Fibroblast of skin of left quadriceps (primary cell): ENCODE measurements around the gene ADAMTS9.
"Not testable (repeated sequence)": the region's sequence is repeated elsewhere in the genome, so short reads cannot be mapped to it uniquely, and the experiment has no call there.

Source experiments
- DNase-seq, 2 experiments: peaks; one replicate each; pipeline ENCODE4 v3.0.0-alpha.2; 2013; ENCODE audit warnings: low read depth in 2 of 2

The ADAMTS9 gene

DNA sequence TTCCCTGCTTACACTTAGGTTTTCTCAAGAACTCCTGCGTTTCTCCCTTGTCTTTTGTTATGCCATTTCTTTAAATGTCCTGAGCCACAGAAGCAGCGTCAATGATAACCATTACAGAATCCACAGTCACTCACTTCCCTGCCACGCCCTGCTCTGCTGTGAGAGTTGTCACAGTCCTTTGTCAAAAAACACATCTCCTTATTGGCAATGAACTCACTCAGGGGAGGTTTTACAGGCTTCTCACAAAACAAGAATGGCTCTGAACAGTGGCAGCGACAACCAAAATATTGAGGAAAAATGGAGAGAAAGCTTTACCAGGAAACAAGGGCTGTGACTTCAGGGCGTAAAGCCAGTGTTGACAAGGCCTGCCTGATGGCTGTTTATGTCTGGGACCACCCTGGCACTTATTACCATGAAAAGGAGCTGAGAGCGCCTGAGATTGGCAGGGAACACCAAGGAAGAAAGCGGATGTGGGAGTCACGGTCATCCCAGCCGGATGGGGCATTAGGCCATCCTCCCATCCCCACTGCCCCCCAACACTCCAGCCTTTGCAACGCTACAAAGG is 111.5 kb downstream of the ADAMTS9 start:
- DNase-seq: no peak

GRCh38 chr3:64575211-64575844 is 112.5 kb downstream of the ADAMTS9 start:
- DNase-seq: no peak

DNA sequence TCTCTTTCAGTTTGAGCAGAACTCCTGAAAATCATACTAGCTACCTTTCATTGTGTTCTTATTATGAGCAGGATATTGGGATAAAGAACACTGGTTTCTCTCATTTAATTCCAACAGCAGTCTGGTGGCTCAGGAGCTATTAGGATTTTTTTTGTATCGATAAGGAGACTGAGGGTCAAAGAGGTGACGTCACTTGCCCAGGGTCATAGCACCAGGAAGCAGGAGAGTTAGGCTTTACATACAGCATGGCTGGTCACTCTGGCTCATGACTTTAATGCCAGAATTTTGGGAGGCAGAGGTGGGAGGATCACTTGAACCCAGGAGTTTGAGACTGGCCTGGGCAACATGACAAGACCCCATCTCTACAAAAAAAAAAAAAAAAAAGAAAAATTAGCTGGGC is 113.6 kb downstream of the ADAMTS9 start:
- DNase-seq: no peak

- no peak for DNase-seq
Measured at GRCh38 chr3:64571982-64572381, 115.8 kb downstream of the ADAMTS9 start.

- DNase-seq: no peak
Measured at GRCh38 chr3:64568895-64569517, 118.8 kb downstream of the ADAMTS9 start.

GRCh38 chr3:64566859-64567258 is 120.9 kb downstream of the ADAMTS9 start:
- DNase-seq: no peak

DNA sequence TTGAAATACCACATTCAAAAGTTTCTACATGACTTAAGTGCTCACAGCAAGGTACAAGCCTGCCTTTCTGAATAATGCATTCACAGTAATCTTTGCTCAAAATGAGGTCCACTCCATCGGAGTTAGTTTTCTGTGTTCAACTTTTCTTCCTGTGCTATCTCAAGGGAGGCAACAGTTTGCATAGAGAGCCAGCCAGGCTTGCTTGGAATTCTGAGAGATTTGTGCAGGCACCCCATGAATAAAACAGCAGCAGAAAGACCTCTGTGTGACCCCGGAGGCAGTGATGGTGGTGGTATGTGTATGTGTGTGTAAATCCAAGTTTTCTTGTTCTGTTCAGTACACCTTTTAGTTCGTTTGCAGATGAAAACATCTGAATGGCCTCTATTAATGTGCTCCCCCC is 124.0 kb downstream of the ADAMTS9 start:
- DNase-seq: no peak

GRCh38 chr3:64561868-64562267 is 125.9 kb downstream of the ADAMTS9 start:
- no peak for DNase-seq

DNA sequence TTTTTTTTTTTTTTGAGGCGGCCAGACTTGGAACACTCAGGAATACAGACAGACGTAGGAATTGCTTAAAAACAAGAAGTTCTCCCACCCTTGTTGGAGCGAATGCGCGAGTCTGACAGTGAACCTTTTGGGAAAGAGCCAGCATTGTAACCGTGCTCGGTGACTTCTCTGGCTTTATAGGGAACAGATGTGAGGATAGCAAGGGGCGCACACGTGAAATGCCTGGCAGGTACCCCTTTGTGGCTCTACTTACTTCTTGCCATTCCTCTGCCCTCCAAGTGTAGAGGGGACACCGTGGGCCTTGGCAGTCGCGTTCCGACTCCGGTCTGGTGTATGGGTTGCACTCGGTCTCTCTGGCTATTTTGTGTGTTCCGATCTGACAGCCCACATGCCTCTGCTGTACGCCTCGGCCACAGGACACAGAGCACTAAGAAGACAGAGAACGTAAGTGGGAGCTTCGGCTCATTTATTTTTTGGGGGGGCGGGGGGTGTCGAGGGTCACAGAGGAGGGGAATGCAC is 126.4 kb downstream of the ADAMTS9 start:
- no peak for DNase-seq

DNA sequence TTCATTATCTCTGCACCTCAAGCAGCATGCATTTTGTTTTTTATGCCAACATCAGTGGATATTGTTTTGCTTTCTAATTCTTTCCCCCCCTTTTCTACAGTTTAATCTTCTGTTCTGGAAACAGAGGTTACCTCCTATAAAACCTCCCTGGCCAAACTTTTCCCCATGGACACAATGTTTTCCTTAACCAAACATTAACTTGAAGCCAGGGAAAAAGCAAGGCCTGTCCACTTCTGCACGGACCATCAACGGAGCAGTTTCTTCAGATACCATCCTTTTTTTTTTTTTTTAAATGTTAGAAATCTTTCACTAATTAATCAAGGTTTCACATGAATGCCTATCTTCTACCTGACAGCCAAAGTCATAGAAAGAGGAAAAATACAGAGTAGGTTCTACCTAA is 127.0 kb downstream of the ADAMTS9 start:
- DNase-seq: no peak

DNA sequence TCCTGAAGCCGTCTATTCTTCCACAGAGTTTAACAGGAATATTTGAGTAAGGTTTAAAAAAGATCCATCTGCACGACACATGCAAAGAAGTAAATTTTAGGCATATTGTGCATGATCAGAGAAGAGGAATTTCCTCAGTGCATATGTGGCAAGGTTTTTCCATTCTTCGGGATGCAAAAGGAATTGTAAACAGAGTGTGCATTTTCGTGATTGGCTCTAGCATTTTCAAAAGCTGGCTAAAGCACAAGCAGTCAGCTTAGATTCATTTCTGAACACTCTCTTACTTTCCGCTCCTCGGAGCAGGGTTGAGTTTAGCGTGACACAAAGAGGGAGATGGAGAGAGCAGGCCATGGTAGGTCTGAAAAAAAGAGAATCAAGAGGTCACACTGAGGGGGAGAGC is 128.2 kb downstream of the ADAMTS9 start:
- peak; percentile 53 to 59 for DNase-seq

DNA sequence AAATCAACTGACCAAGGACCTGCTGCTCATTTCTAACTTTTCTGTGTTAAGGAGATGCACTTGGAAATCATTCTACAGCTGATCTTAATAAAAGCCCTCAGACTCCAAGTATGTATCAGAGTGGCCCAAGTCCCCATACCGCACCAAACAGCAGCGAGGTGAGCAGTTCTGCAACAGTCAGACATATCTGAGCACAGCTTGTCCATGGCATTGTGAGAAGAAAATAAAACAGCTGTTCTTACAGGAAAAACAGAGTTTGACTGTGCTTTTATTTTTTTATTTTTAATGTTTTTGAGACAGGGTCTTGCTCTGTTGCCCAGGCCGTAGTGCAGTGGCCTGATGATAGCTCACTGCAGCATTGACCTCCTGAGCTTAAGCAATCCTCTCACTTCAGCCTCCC is 131.8 kb downstream of the ADAMTS9 start:
- DNase-seq: no peak

DNA sequence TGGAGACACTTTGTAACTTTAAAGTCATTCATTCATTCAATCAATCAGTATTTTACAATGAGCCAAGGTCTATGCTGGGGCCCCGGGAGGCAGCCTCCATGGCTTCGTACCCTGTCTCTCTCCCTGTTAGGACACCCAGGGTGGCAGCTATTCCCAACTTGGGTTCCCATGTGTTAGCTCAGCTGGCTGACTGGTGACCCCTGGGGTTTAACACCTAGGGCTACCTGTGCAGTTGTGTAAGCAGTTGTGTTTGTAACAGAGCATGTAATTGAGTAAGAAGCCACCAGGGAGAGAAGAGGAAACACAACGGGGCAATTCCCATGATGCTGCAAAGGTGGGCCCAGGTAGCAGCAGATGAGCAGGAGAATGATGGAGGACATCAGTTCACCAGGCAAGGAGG is 132.4 kb downstream of the ADAMTS9 start:
- DNase-seq: no peak

- no peak for DNase-seq
Measured at GRCh38 chr3:64554096-64554920, 133.5 kb downstream of the ADAMTS9 start.

DNA sequence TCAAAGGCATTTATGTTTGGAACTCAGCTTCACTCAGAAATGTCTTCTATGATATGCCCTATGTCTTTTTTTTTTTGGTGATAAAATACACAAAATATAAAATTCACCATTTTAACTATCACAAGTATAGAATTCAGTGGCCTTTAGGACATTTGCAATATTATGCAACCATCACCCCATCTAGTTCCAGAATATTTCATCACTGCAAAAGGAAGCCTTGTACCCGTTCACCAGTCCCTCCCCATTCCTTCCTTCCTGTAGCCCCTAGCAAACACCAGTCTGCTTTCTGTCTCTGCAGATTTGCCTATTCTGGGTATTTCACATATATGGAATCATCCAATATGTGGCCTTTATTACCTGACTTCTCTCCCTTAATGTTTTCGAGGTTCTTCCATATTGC is 134.8 kb downstream of the ADAMTS9 start:
- DNase-seq: no peak

- no peak for DNase-seq
Measured at GRCh38 chr3:64552160-64552559, 135.6 kb downstream of the ADAMTS9 start.

DNA sequence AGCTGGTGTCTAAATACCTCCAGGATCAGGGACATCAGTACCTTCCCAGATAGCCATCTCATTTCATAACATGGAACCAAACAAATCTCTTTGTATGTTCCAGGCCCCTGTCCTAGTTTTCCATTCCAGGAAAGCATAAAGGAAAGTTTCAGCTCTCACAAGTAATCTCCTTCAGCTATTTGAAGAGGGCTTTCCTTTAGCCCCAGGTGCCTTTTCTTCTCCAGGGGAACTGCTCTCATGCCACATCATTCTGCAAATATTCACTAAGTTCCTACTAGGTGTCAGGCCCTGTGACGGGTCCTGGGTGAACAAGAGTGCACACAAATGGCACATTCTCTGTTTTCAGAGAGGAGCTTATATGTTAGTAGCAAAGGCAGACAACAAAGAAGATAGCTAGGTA is 136.1 kb downstream of the ADAMTS9 start:
- DNase-seq: no peak

- no peak for DNase-seq
Measured at GRCh38 chr3:64550745-64551144, 137.1 kb downstream of the ADAMTS9 start.

DNA sequence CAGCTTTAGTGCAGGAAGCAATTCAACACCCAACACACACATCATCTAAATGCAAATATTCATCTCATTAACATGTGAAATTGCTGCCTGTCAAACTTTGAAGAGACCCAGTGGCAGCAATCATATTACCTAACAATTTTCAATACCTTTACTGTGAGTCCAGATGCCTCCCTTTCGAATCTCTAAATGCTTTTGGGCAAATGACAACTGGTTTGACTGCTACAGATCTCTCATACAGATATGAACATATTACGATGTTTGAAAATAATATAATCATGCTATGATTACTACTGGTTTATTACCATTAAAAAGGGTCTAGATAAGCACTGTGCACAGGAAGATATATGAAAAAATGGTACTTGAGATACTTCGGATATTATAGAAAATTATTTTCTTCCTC is 137.9 kb downstream of the ADAMTS9 start:
- no peak for DNase-seq

- DNase-seq: peak in 1 of 2 experiments; percentile 20
Measured at GRCh38 chr3:64548200-64548889, 139.5 kb downstream of the ADAMTS9 start.

DNA sequence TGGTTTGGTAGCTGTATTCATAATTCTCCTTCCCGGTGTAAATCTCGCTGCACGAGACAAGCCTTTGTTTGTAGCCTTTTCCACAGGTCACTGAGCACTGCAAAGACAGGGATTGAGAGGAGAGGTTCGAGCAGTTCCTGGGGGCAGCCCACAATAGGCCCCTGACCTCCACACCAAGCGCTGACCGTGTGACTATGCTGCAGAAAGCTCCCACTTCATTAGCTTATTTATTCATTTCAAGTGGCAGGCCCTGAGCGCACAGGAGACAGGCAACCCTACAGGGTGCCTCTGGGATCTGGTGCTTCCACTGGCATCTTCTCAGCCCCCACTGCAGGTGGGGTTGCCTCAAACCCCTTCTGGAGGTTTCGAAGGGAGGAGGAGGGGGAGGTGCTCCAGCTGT is 140.9 kb downstream of the ADAMTS9 start:
- no peak for DNase-seq

DNA sequence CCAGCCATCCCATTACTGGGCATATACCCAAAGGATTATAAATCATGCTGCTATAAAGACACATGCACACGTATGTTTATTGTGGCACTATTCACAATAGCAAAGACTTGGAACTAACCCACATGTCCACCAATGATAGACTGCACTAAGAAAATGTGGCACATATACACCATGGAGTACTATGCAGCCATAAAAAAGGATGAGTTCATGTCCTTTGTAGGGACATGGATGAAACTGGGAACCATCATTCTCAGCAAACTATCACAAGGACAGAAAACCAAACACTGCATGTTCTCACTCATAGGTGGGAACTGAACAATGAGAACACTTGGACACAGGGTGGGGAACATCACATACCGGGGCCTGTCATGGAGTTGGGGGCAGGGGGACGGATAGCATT is 142.6 kb downstream of the ADAMTS9 start:
- not testable (repeated sequence) for DNase-seq
